Spleen (tissue), 11 donors: Measurements from ENCODE around the gene DECR2. TPM values are rescaled to one million over a fixed set of nuclear protein-coding genes. Genes with fewer than 3 reads are reported as not detected.

Experiments
- DNase-seq: peaks from one replicate; pipeline ENCODE4 v3.0.0-alpha.2; 2020
- H3K27ac ChIP-seq, 8 donors: fragments of 200-600 bp; sonication (generic) in 7 of 8; 1 replicate in 4 of 8; 2 replicates in 4 of 8; pipeline versions ENCODE4 v1.5.0 to v1.8.0; 2016 to 2021; ENCODE audit warnings: inconsistent platforms in 4 of 8, mild to moderate bottlenecking in 4 of 8, moderate library complexity in 1 of 8
- H3K27me3 ChIP-seq, 7 donors: fragments of 200-600 bp; sonication (generic) in 6 of 7; replicated peaks in 1 of 7; 1 replicate in 4 of 7; 2 replicates in 3 of 7; pipeline versions ENCODE4 v1.5.0 to v1.8.0; 2016 to 2021; ENCODE audit warnings: inconsistent platforms in 3 of 7, mild to moderate bottlenecking in 1 of 7
- H3K36me3 ChIP-seq, 6 donors: fragments of 200-600 bp; sonication (generic) in 5 of 6; 1 replicate in 4 of 6; 2 replicates in 2 of 6; pipeline versions ENCODE4 v1.5.0 to v1.8.0; 2016 to 2021; ENCODE audit warnings: inconsistent platforms in 2 of 6
- H3K4me1 ChIP-seq, 6 donors: fragments of 200-600 bp; sonication (generic) in 5 of 6; 1 replicate in 3 of 6; 2 replicates in 3 of 6; pipeline versions ENCODE4 v1.5.0 to v1.8.0; 2016 to 2021; ENCODE audit warnings: inconsistent platforms in 3 of 6
- H3K4me3 ChIP-seq, 8 donors: fragments of 200-600 bp; sonication (generic) in 7 of 8; 1 replicate in 4 of 8; 2 replicates in 4 of 8; pipeline versions ENCODE4 v1.5.0 to v1.8.0; 2016 to 2021; ENCODE audit warnings: inconsistent platforms in 4 of 8, mild to moderate bottlenecking in 4 of 8, moderate library complexity in 2 of 8
- H3K9me3 ChIP-seq, 8 donors: fragments of 200-600 bp; sonication (generic) in 7 of 8; 1 replicate in 4 of 8; 2 replicates in 4 of 8; pipeline versions ENCODE4 v1.5.0 to v1.8.0; 2016 to 2021; ENCODE audit warnings: inconsistent platforms in 4 of 8
- POLR2A ChIP-seq, 3 donors: fragments of 450-650 bp; IDR thresholded peaks; one replicate each; pipeline ENCODE4 v1.5.1; 2017; ENCODE audit warnings: antibody characterized with exemption in 3 of 3, mild to moderate bottlenecking in 1 of 3
- POLR2AphosphoS5 ChIP-seq, 3 donors: sonication (generic); formaldehyde crosslinking; IDR thresholded peaks; one replicate each; pipeline ENCODE4 v1.5.1; 2017; ENCODE audit warnings: antibody characterized with exemption in 3 of 3
- WGBS, 5 donors: extraction: QIAGEN DNeasy Blood & Tissue Kit in 3 of 5; methylation state at CpG; one replicate each; pipeline versions ENCODE4 v1.1.5 to v1.1.7; 2013 to 2018; 5-methylcytosine and 5-hydroxymethylcytosine counted together
- intact Hi-C: fragments of 100-400 bp; cut with DNase I; formaldehyde crosslinking; loops from one replicate; pipeline ENCODE4 v1.15.0; 2023; ENCODE audit warnings: low total_unique reads
- polyA plus RNA-seq, 3 donors: library from polyadenylated mRNA; stranded (reverse); fragments of 200-250 nt; gene quantifications; one replicate each; pipeline ENCODE4 v1.2.1, GENCODE V29; 2013
- total RNA-seq, 7 donors: library from RNA; depleted of rRNA in 3 of 7; stranded (reverse); fragments of >200 nt in 3 of 7; fragmentation: NEBNext Ultra II Directional in 4 of 7; extraction: Animal tissue kit (Norgen Biotek cat#: 25700) in 4 of 7; gene quantifications; one replicate each; pipeline versions ENCODE4 v1.1.0 to v1.2.1, GENCODE V29; 2016 to 2021
- TF ChIP-seq, protein P1 (sequence below), 11 experiments: fragments of 200-600 bp in 7 of 11; fragments of 450-650 bp in 4 of 11; sonication (generic) in 4 of 11; IDR thresholded peaks in 8 of 11; conservative IDR thresholded peaks in 3 of 11; 1 replicate in 7 of 11; 2 replicates in 4 of 11; pipeline versions ENCODE4 v1.4.0 to v1.8.0; 2016 to 2021; ENCODE audit warnings: antibody characterized with exemption in 11 of 11, inconsistent platforms in 4 of 11, mild to moderate bottlenecking in 1 of 11
- donor health status: healthy with polysubstance abuse.
- donor health status: DM: no; HTN: no; CAD: no; lungs with moderate emphysema.
- donor health status: DM: no; HTN: no; CAD: no.
- donor health status: Bipolar disorder and iron deficiency.
- donor health status: healthy.
- donor health status: DM: no; HTN: no; CAD: no.
- donor health status: DM: yes; HTN: yes; CAD: no.

The DECR2 gene
- total and polyA plus RNA-seq, 10 donors, result 8.9 to 19.5 (median 12.0) TPM

DNA sequence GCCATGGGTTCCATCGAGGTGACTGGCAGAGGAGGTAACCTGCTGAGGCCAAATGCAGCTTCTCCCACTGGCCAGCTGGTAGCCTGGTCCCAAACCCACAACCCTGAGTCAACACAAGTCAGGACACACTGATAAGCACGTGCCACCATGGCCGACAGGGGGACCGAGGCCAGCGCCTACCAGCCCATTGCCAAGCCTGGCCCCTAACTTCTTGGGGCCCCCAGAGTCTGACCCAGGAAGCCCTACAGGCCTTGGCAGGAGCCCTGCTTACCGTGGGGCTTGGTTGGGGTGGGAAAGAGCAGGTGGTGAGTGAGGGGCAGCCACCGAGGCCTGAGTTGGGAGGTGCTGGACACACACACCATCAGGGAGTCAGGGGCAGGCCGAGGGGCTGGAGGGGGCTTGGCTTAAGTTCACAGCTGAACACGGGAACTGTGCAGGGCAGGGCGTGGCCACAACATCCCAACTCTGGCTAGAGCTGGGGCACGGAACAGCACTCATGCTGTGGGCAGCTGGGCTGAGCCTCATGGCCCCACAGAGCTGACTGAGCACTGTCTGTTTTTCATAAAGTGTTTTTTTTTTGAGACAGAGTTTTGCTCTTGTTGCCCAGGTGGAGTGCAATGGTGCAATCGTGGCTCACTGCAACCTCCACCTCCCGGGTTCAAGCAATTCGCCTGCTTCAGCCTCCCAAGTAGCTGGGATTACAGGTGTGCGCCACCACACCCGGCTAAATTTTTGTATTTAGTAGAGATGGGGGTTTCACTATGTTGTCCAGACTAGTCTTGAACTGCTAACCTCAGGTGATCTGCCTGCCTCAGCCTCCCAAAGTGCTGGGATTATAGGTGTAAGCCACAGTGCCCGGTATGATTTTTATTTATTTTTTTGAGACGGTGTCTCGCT is 36.8 kb upstream of the DECR2 start:
- intact Hi-C loops, result loop anchor here (5.0 kb wide), 1 partner anchor 258 kb away; no protein-coding TSS in a partner anchor
- TF ChIP-seq POLR2A (IDR thresholded peaks at IDR 0.05) (no peak), POLR2AphosphoS5 (IDR thresholded peaks at IDR 0.05) (peak in 2 of 3 donors; percentile 38 to 68)
- TF ChIP-seq, protein P1, sequence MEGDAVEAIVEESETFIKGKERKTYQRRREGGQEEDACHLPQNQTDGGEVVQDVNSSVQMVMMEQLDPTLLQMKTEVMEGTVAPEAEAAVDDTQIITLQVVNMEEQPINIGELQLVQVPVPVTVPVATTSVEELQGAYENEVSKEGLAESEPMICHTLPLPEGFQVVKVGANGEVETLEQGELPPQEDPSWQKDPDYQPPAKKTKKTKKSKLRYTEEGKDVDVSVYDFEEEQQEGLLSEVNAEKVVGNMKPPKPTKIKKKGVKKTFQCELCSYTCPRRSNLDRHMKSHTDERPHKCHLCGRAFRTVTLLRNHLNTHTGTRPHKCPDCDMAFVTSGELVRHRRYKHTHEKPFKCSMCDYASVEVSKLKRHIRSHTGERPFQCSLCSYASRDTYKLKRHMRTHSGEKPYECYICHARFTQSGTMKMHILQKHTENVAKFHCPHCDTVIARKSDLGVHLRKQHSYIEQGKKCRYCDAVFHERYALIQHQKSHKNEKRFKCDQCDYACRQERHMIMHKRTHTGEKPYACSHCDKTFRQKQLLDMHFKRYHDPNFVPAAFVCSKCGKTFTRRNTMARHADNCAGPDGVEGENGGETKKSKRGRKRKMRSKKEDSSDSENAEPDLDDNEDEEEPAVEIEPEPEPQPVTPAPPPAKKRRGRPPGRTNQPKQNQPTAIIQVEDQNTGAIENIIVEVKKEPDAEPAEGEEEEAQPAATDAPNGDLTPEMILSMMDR (IDR thresholded peaks at IDR 0.05 in 8 of 11, conservative IDR thresholded peaks at IDR 0.05 in 3 of 11), result no peak
- Histone ChIP-seq H3K36me3 (peaks cover 0 to 39% (median 29%) of the 10 kb centered on the region in 6 donors), H3K27ac (no peak overlapping the region), H3K4me1 (peaks cover 1 to 24% (median 14%) of the 10 kb centered on the region in 6 donors), H3K4me3 (no peak overlapping the region), H3K9me3 (no peaks in the 10 kb centered on the region), H3K27me3 (peaks cover 0 to 28% (median 4%) of the 10 kb centered on the region in 7 donors)
- peak; percentile 70 for DNase-seq
- WGBS, 5 donors, result 58 to 68% (median 64%) methylated on average over 15 to 19 of the region's 19 CpGs

DNA sequence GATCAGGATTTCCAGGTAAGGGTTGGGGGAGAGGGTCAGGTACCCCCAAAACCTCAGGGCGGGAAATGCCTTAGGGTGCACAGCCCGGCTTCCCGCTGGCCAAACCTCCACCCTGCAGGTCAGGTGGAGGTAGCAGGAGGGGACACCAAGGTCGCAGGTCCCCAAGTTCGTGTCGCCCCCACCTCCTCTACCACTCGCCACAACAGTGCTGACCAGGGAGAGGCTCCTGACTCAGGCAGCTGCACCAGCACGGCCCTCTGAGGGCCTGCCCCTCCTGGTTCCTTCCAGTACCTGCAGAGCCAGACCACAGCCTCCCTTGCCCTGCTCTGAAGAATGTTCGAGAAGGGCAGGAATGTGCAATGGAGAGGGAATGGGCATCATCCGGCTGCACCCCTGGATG is 35.2 kb upstream of the DECR2 start:
- no peak for TF ChIP-seq POLR2AphosphoS5 (IDR thresholded peaks at IDR 0.05)
- no peak for TF ChIP-seq POLR2A (IDR thresholded peaks at IDR 0.05)
- TF ChIP-seq, protein P1 (IDR thresholded peaks at IDR 0.05 in 8 of 11, conservative IDR thresholded peaks at IDR 0.05 in 3 of 11), result no peak
- H3K36me3 ChIP-seq, result peaks cover 0 to 43% (median 31%) of the 10 kb centered on the region in 6 donors
- H3K9me3 ChIP-seq, result no peaks in the 10 kb centered on the region
- H3K4me1 ChIP-seq, result peaks cover 9 to 37% (median 27%) of the 10 kb centered on the region in 6 donors
- 83 to 98% (median 95%) methylated on average over 3 to 10 of the region's 10 CpGs for WGBS, 5 donors
- H3K27me3 ChIP-seq, result peaks cover 0 to 28% (median 4%) of the 10 kb centered on the region in 7 donors
- no peak overlapping the region for H3K27ac ChIP-seq
- no peak overlapping the region for H3K4me3 ChIP-seq
- intact Hi-C loops, result no loop called here
- DNase-seq, result no peak

GRCh38 chr16:367333-367903 is 34.3 kb upstream of the DECR2 start:
- intact Hi-C loops, result no loop called here
- Histone ChIP-seq H3K4me1 (peaks cover 9 to 34% (median 25%) of the 10 kb centered on the region in 6 donors), H3K27me3 (peaks cover 0 to 26% (median 4%) of the 10 kb centered on the region in 7 donors), H3K36me3 (peaks cover 0 to 52% (median 40%) of the 10 kb centered on the region in 6 donors), H3K9me3 (no peaks in the 10 kb centered on the region), H3K4me3 (no peak overlapping the region), H3K27ac (no peak overlapping the region)
- DNase-seq, result peak; percentile 54
- 93 to 99% (median 96%) methylated on average over 15 to 18 of the region's 18 CpGs for WGBS, 5 donors
- TF ChIP-seq, protein P1 (IDR thresholded peaks at IDR 0.05 in 8 of 11, conservative IDR thresholded peaks at IDR 0.05 in 3 of 11), result no peak
- no peak for TF ChIP-seq POLR2A (IDR thresholded peaks at IDR 0.05)
- no peak for TF ChIP-seq POLR2AphosphoS5 (IDR thresholded peaks at IDR 0.05)
